Measurements from ENCODE around the gene FOSL2.

The FOSL2 gene

GRCh38 chr2:28377984-28378678 lies 14.5 kb upstream of the FOSL2 start:
- DNase-seq (no peak), ATAC-seq (peak; percentile 18)
- Mint-ChIP-seq H3K4me3 (no peak overlapping the region), H3K9me3 (no peaks in the 10 kb centered on the region), H3K4me1 (peaks cover 51% of the 10 kb centered on the region), H3K27ac (no peak overlapping the region), H3K27me3 (no peaks in the 10 kb centered on the region)

GRCh38 chr2:28378679-28379584 lies 13.7 kb upstream of the FOSL2 start:
- no peaks in the 10 kb centered on the region for H3K27me3 Mint-ChIP-seq
- ATAC-seq (peak; percentile 52), DNase-seq (no peak)
- H3K4me1 Mint-ChIP-seq = peaks cover 54% of the 10 kb centered on the region
- H3K4me3 Mint-ChIP-seq = peak overlapping the region; percentile 26 to 64
- H3K27ac Mint-ChIP-seq = peak overlapping the region; percentile 38 to 96
- no peaks in the 10 kb centered on the region for H3K9me3 Mint-ChIP-seq

- ATAC-seq = no peak
- Mint-ChIP-seq H3K27me3 (no peaks in the 10 kb centered on the region), H3K4me1 (peaks cover 54% of the 10 kb centered on the region), H3K27ac (no peak overlapping the region), H3K4me3 (no peak overlapping the region), H3K9me3 (no peaks in the 10 kb centered on the region)
- DNase-seq = no peak
Measured at GRCh38 chr2:28380219-28380618, 12.4 kb upstream of the FOSL2 start.

GRCh38 chr2:28381225-28382180 lies 11.2 kb upstream of the FOSL2 start:
- ATAC-seq (no peak), DNase-seq (no peak)
- H3K4me1 Mint-ChIP-seq = peaks cover 54% of the 10 kb centered on the region
- H3K4me3 Mint-ChIP-seq = no peak overlapping the region
- no peaks in the 10 kb centered on the region for H3K27me3 Mint-ChIP-seq
- H3K9me3 Mint-ChIP-seq = no peaks in the 10 kb centered on the region
- H3K27ac Mint-ChIP-seq = peak overlapping the region in 1 of 2 donors; percentile 73

GRCh38 chr2:28382755-28383154 lies 9.9 kb upstream of the FOSL2 start:
- no peak for ATAC-seq
- Mint-ChIP-seq H3K27ac (peak overlapping the region in 1 of 2 donors; percentile 23), H3K27me3 (no peaks in the 10 kb centered on the region), H3K9me3 (no peaks in the 10 kb centered on the region), H3K4me1 (peaks cover 57% of the 10 kb centered on the region), H3K4me3 (no peak overlapping the region)
- DNase-seq = no peak

GRCh38 chr2:28387082-28387960 lies 5.3 kb upstream of the FOSL2 start:
- peak overlapping the region in 1 of 2 donors; percentile 58 for H3K27ac Mint-ChIP-seq
- ATAC-seq = no peak
- H3K4me3 Mint-ChIP-seq = no peak overlapping the region
- no peaks in the 10 kb centered on the region for H3K27me3 Mint-ChIP-seq
- no peak for DNase-seq
- H3K9me3 Mint-ChIP-seq = no peaks in the 10 kb centered on the region
- peaks cover 48% of the 10 kb centered on the region for H3K4me1 Mint-ChIP-seq

GRCh38 chr2:28389399-28390240 lies 3.0 kb upstream of the FOSL2 start:
- Mint-ChIP-seq H3K9me3 (no peaks in the 10 kb centered on the region), H3K27ac (peak overlapping the region; percentile 92 to 95), H3K4me1 (peaks cover 37% of the 10 kb centered on the region), H3K4me3 (peak overlapping the region; percentile 78 to 91), H3K27me3 (no peaks in the 10 kb centered on the region)
- DNase-seq (no peak), ATAC-seq (no peak)

- Mint-ChIP-seq H3K27ac (peak overlapping the region; percentile 92 to 95), H3K27me3 (no peaks in the 10 kb centered on the region), H3K4me3 (peak overlapping the region; percentile 88 to 91), H3K4me1 (peaks cover 37% of the 10 kb centered on the region), H3K9me3 (no peaks in the 10 kb centered on the region)
- ATAC-seq = peak; percentile 64
- peak; percentile 87 to 97 for DNase-seq
Measured at GRCh38 chr2:28390241-28390745, 2.4 kb upstream of the FOSL2 start.

GRCh38 chr2:28390746-28391563 lies 1.7 kb upstream of the FOSL2 start:
- DNase-seq = no peak
- ATAC-seq = no peak
- Mint-ChIP-seq H3K4me1 (peaks cover 37% of the 10 kb centered on the region), H3K9me3 (no peaks in the 10 kb centered on the region), H3K4me3 (peak overlapping the region; percentile 88 to 91), H3K27me3 (no peaks in the 10 kb centered on the region), H3K27ac (peak overlapping the region; percentile 87 to 94)

GRCh38 chr2:28391564-28392296 lies 928 bp upstream of the FOSL2 start:
- H3K4me3 Mint-ChIP-seq = peak overlapping the region; percentile 88 to 91

GRCh38 chr2:28393114-28393836 lies 617 bp downstream of the FOSL2 start:
- ATAC-seq = no peak

More at GRCh38 chr2:28391564-28392296, 928 bp upstream of the FOSL2 start:
- ATAC-seq (peak; percentile 56), DNase-seq (peak; percentile 55 to 78)
- Mint-ChIP-seq H3K4me1 (peaks cover 37% of the 10 kb centered on the region), H3K27ac (peak overlapping the region; percentile 87 to 94), H3K9me3 (no peaks in the 10 kb centered on the region), H3K27me3 (no peaks in the 10 kb centered on the region)

More at GRCh38 chr2:28393114-28393836, 617 bp downstream of the FOSL2 start:
- DNase-seq = peak; percentile 67 to 70
- Mint-ChIP-seq H3K9me3 (no peaks in the 10 kb centered on the region), H3K27ac (peak overlapping the region; percentile 85 to 90), H3K4me1 (peaks cover 25% of the 10 kb centered on the region), H3K4me3 (no peak overlapping the region), H3K27me3 (no peaks in the 10 kb centered on the region)

Measured in stimulated activated naive CD8-positive, alpha-beta T cell treated with anti-CD3 and anti-CD28 coated beads, Interleukin-15, amount 100 ng/mL, for 72 hours (primary cell).